GM19455 (cell line): ENCODE results near the gene RNF208.
"Not testable (repeated sequence)": the region's sequence is repeated elsewhere in the genome, so short reads cannot be mapped to it uniquely, and the experiment has no call there.

Experiments
- ATAC-seq: cut with Tn5 transposase; IDR thresholded peaks from one replicate; pipeline ENCODE4 v1.9.1; 2021; ENCODE audit not compliant: unreplicated experiment

Gene RNF208

DNA sequence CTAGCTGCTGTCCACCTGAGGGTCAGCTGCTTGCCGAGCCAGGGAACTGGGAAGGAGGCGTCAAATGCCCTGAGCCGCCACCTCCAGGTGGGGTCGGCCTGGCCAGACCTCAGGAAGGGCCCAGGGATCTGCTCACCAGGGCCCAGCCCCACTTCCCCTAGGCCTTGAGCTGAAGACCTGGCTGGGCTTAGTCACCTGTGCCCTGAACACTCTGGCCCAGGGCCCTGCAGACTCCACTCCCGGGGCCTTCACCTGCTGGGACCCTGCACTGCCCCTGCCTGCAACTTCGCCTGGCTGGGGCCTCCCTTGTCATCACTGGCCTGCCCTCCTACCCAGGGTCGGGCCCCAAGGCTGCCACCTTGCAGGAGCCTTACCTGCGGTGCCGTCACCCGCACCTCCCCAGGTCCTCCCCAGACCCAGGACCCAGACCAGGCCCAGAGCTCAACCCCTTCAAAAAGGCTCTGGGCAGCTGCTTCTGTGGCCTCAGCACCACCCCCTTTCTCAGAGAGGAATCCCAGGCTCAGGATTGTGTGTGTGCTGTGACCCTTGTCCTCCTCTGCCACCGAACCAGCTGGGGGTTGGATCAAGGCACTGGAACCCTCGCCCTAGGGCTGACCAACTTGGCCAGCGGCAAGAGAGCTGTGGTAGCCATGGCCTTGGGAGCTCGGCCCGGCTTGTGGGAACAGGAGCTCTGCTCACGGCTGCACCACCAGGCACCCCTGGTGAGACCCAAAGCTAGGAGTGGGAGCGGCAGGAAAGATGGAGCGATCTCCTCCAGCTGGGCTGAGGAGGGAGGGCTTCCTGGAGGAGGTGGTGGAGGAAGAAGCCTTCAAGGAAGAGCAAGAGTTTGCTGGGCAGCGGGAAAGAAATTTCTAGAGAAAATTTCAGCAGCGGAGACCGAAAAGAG, 31.9 kb upstream of the RNF208 start:
- ATAC-seq = no peak

DNA sequence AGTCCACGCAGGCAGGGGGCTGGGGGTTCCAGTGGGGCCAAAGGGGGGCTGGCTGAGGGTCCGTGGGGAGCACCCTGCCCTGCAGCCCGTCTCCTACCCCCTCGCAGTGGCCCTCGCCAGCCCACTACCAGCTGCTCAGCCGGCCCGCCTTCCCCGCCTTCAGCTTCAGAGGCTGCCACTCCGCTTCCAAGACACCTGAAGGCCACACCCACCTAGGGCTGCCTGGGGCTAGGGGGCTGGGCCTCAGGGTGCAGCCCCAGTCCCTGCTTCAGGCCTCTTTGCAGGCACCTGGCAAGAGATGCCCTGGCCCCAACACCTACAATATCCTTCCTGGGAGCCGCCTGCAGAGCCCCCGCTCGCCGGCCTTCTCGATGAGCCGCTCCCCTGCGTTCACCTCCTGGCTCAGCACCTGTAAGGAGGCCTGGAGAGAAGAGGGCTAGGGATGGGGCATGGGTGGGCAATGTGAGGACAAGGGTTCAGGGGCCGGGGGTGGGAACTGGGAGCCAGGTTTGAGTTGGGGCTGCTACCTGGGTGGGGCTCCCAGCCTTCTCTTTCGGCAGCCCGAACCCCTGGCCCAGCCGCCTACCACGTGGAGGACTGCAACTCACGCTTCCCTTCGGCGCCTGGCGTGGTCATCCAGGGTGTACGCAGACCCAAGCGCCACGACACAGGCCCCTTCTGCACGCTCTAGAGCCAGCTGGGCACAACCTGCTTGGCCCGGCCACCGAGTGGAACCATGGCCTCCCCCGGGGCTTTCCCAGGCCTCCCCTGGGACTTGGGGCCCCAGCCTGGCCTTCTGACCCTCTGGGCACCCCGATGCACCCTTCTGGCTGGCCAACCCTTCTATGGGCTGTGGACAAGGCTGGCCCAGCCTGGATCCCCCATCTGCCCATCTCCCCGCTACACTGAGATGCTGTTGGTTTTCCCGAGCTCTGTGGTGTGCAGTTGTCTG, 30.8 kb upstream of the RNF208 start:
- no peak for ATAC-seq

DNA sequence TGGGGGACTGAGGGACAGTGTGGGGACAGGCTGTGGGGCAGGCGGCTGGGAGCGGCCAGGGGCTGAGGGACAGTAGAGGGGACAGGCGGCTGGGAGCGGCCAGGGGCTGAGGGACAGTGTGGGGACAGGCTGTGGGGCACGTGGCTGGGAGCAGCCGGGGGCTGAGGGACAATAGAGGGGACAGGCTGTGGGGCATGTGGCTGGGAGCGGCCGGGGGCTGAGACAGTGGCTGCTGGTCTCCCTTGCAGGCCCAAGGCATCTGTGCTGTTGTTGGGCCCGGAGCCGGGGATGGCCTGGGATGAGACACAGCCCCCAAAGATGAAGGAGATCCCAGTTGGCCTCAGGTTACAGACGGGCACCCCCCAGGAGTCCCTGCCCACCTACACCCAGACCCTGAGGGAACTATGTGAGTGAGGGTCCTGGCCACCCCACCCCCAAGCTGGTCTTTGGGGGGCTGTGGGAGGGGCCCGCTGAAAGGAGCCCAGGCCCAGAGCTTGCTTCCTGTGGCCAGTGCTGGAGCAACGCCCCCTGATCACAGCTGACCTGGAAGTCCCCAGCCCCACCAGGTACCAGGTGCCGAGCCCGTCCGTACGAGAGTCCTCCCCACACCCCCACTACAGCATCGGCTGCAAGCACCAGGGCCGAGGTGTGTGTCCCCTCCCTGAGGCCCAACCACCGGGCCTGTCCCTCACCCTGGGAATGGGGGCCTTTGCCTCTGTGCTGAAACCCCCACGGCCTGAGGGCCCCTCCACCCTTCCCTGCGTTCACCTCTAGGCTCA, 29.6 kb upstream of the RNF208 start:
- no peak for ATAC-seq

DNA sequence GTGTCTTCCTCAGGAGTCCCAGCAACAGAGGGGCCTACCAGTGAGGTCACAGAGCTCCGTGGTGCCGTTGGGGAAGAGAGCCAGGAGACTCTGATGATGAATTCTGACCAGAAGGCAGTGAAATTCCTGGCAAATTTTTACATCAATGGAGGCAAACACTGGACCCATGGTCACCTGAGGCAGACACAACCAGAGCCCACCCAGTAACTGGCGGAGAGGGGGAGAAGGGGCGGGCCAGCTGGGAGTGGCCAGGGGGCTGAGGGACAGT, 29.1 kb upstream of the RNF208 start, which contains the start of gene STPG3:
Gene STPG3, plus strand, starts transcription at position 93 of the 268 bp plus-strand sequence. Its CDS starts 1 bp downstream, at position 94.
- no peak for ATAC-seq

DNA sequence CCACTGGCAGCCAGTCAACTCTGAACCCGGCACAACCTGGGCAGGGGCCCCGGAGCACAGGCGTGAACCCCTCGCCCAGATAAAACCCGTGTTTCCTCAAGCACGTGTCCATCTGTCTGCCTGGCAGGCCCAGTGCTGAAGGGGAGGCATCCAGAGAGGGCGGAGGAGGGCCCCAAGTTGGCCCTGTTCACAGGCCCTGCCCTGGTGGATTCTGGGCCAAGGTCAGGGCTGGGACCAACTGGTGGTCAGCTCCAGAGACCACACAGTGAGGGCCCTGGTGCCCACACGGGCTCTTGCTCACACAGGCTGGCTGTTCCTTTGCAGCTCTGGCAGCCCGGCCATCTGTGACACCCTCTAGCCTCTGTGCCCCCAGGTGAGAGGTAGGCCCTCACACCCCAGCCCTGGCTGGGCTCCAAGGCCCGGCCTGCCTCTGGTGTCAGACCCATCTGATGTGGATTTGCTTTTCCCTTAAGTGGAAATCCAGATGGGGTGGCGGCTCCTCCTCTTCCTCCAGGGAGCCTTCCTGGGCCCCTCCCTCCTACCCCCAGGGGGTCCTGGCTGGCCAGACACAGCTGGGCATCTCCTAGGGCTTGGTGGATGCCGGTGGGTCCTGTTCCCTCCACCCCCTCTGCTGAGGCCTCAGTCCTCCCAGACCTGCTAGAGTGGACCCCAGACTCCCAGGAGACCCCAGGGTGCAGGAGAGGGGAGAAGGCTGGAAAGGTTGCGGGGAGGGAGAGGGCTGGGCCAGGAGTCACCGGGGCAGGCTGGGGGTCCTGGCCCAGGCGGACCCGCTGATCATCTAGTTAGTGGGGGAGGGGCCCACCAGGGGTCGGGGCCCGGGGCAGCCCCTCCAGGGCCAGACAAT, 28.5 kb upstream of the RNF208 start:
- no peak for ATAC-seq

DNA sequence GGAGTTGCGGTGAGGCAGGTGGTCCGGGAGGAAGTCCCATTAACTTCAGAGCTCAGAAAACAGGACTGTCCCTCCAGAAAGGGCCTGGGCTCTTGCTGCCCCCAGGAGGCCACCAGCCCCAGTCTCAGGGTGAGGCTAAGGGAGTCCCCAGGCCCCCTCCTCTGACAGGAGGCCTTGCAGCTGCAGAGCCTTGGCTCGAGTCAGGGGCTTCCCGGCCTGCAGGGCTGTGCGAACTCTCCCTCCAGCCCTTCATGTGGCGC, 25.8 kb upstream of the RNF208 start:
- ATAC-seq = no peak

DNA sequence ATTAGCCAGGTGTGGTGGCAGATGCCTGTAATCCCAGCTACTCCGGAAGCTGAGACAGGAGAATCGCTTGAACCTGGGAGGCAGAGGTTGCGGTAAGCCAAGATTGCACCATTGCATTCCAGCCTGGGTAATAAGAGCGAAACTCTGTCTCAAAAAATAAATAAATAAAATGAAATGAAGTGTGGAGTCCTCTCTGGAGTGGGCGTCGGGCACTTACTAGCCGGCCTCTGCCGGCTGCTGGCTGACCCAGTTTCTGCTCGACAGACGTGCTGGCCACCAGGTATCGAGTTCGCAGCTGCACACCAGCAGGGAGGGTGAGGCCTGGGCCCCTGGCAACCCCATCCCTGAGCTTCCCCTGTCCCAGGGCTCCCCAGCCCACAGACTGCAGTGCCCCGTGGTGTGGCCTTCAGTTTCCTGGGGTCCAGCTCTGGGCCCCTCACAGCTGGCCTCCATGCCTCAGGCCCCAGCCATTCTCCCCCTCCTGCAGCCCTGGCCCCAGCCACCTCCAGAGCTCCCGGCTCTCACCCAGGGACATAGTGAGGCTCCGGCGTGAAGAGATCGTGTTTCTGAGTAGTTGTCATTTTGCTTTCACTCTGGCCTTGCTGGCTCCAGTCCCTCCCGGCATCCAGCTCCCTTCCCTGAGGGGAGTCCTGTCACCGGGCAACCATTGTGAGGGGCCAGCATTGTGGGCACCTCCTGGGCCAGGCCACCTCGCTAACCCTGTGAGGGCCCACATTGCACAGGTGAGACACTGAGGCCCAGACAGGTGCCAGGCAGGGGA, 25.3 kb upstream of the RNF208 start:
- no peak for ATAC-seq

DNA sequence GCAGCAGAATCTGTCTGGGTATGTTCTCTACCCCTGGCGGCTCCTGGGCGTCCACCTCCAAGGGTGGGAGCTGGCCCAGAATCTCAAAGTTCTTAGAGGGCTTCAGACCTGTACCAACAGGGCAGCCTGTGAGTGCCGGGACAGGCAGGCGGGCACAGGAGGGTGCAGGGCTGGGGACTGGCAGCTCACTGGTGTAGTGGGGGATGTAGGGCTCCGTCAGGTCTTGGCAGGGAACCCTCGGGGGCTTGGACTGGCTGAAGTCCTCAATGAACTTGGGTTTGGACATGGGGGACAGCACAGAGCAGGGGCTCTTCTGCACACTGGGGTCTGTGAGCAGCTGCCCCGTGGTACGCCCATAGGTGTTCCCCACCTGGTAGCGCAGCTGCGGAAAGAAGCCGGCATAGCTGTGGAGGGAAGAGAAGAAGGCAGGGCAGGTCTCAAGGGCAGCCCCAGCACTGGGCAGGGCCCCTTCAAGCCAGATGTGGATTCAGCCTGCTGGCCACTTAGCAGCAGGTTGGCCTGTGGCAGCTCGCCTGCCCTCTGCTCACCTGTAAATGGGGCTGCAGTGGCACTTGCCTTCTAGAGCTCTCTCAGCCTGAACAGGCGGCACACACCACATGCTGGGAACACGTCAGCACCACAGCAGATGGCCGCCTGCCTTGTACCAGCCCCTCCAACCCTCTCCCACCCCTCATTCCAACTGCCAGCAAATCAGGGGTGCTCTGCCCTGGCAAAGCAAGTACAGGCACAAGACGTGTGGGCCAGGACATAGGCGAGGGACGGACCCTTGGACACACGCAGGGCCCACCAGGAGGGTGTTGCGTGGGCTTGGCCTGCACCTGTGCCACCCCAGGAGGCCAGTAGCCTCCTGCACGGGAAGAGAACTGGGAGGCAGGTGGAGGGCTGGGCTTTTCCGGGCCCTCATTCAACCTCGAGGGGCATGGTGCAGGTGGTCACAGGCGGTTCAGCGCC, 23.7 kb upstream of the RNF208 start:
- ATAC-seq = no peak

DNA sequence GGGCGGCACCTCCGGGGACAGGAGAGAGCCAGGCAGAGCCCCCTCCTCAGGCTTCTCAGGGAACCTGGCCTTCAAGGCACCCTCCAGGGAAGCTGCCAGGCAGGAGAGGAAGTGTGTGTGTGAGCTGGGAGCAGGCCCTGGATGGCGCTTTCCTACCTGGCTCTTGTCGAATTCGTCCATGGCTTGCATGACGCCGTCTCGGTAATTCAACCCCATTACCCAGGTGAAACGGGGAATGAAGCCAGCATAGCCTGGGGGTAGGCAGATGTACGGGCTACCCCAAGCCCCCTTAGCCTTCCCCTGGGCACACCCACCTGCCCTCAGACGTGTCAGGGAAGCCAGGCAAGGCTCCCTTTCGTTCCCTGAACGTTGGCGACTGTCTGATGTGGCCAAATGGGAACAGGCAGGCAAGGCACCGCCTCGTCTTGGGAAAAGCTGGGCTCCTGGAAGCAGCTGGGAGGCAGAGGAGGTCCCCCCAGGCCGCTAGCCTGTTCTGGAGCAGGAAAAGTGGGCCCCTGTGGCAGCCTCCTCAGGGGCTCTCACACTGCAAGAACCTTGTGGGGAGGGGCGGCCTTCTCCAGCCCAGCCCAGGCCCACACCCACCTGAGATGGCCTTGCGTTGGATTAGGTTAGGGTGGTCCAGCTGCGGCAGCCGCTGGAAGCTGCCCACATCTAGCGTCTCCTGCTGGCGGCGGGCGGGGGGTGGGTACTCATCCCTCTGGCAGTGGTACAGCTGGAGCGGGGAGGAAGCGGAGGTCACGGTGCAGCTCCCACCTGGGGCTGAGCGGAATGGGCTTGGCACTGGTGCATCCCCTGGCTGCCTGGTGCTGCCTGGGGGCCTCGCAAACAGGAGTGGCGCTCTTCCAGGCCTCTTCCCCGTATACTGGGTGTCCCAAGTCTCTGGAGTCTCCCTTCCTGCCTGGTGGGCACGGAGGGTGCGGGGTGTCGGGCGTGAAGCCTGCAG, 22.7 kb upstream of the RNF208 start:
- ATAC-seq = no peak

DNA sequence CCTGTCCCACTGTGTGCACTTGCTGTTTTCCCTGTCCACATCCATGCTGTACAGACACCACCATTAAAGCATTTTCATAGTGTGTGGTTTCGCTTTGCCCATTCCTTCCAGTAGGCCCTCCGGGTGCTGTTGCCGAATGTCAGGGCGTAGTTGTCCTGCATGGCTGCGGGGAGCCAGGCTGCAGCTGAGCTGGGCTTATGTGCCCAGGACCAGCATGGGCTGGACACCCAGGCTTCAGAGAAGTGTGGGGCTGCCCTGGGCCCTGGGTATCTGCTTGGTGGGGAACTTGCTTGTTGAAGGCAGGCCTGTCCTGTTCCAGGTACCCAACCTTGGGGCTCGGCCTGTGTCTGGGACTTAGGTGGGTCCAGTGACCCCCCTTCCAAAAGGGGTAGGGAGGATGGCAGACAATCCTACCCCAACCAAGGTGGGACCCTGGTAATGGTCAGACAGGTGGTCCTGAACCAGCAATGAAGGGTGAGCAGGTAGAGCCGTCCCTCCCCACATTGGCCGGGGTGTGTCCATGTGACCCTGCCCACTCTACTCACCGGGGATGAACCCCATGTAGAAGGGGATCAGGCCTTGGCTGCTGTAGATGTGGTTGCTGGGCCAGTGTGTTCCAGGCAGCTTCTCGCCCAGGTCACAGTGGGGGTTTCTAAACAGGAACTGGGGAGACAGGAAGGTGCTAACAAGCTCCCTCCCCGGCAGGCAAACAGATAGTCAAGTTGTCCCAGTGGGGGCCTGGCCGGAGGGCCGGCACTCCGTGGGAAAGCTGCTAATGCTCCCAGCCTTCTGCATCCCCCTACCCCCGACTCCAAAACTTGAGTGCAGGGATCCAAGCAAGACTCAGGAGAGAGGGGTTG, 21.8 kb upstream of the RNF208 start:
- ATAC-seq = no peak

DNA sequence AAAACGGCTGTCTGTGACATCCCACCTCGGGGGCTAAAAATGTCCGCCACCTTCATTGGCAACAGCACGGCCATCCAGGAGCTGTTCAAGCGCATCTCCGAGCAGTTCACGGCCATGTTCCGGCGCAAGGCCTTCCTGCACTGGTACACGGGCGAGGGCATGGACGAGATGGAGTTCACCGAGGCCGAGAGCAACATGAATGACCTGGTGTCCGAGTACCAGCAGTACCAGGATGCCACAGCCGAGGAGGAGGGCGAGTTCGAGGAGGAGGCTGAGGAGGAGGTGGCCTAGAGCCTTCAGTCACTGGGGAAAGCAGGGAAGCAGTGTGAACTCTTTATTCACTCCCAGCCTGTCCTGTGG, 21.2 kb upstream of the RNF208 start:
- not testable (repeated sequence) for ATAC-seq

DNA sequence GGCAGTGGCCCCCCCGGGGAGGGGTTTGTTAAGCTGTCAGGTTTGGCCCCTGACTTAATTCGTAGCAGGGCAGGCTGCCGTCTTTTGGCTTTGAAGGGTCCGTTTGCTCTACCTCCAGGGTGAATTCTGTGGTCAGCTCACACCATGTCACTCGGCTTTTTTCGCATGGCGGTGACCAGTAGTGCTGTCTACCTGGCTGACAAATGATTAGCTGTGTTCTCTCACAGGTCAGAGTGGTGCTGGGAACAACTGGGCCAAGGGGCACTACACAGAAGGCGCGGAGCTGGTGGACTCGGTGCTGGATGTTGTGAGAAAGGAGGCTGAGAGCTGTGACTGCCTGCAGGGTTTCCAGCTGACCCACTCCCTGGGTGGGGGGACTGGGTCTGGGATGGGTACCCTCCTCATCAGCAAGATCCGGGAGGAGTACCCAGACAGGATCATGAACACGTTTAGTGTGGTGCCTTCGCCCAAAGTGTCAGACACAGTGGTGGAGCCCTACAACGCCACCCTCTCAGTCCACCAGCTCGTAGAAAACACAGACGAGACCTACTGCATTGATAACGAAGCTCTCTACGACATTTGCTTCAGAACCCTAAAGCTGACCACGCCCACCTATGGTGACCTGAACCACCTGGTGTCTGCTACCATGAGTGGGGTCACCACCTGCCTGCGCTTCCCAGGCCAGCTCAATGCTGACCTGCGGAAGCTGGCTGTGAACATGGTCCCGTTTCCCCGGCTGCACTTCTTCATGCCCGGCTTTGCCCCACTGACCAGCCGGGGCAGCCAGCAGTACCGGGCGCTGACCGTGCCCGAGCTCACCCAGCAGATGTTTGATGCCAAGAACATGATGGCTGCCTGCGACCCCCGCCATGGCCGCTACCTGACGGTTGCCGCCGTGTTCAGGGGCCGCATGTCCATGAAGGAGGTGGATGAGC, 20.5 kb upstream of the RNF208 start:
- no peak for ATAC-seq

DNA sequence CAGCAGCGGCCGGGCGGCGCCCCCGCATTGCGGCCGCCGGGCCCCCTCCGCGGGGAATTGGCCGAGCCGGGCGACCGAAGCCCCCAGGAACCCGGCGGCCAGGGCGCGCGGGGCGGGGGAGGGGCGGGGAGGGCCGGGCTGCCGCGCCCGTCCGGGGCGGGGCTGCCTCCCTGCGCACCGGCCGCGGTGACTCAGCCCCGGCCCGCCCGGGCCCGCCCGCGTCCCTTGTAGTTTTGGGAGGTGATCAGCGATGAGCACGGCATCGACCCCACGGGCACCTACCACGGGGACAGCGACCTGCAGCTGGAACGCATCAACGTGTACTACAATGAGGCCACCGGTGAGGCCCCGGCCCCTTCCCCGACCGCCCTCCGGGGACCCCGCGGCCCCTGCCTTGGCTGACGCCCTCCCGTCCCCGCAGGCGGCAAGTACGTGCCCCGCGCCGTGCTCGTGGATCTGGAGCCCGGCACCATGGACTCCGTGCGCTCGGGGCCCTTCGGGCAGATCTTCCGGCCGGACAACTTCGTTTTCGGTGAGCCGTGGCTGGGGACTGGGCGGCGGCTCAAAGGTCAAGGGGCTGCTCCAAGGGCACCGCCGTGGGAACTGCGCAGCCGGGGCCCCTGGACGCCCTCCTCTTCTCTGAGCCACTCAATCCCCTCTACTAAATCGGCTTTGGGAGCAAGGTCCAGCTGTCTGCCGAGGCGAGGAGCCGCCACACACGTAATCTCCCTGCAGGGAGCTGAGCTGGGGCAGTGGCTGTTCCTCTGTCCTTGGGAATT, 19.6 kb upstream of the RNF208 start:
- ATAC-seq = peak; percentile 6

DNA sequence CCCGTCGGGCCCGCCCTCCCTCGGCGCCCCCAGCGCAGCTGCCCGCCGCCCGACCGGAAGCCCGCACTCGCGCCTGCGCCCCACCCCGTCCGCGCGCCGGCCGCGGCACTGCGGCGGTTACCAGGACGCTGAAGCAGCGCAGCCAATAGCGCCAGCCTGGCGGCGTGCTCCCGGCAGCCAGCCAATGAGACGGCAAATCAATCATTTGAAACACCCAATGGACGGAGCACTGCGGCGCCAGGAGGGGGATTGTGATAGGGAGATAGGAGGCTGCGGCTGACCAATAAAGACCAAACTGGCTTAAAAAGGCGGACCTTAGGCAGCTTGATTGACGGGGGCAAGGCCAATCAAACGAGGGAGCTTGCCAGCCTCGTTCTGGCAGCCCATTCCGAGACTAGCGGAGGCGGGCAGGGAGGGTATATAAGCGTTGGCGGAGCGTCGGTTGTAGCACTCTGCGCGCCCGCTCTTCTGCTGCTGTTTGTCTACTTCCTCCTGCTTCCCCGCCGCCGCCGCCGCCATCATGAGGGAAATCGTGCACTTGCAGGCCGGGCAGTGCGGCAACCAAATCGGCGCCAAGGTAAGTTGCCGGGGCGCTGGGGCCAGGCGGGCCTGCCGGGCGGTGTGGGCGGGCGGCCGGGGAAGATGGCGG, 18.9 kb upstream of the RNF208 start, which contains the start of gene TUBB4B:
Gene TUBB4B, plus strand, starts transcription at position 447 of the 649 bp plus-strand sequence. Its CDS starts 74 bp downstream, at position 521.
- peak; percentile 70 for ATAC-seq
